HepG2 (cell line): ENCODE measurements around the gene RARS1.

Source experiments
- KAT8 ChIP-seq: IDR thresholded peaks from 2 replicates; pipeline ENCODE4 v1.6.1; 2016; ENCODE audit warnings: missing genetic modification reagents, missing compliant biosample characterization
- POLR2A ChIP-seq, 2 experiments: IDR thresholded peaks; 2 replicates each; pipeline ENCODE4 v1.6.1; 2011; ENCODE audit warnings: low read depth in 2 of 2, low read length in 2 of 2, mild to moderate bottlenecking in 1 of 2, moderate library complexity in 1 of 2; ENCODE audit not compliant: insufficient read depth in 1 of 2
- ZNF121 ChIP-seq: sonication (generic); formaldehyde crosslinking; IDR thresholded peaks from 2 replicates; pipeline ENCODE4 v1.5.0; 2020; ENCODE audit warnings: mild to moderate bottlenecking, missing genetic modification reagents
- TF ChIP-seq, protein P1 (sequence below): IDR thresholded peaks from 2 replicates; pipeline ENCODE4 v1.6.1; 2016; ENCODE audit warnings: missing compliant biosample characterization, missing genetic modification reagents, borderline replicate concordance
- TF ChIP-seq, protein P2 (sequence below): sonication (generic); formaldehyde crosslinking; IDR thresholded peaks from 2 replicates; pipeline ENCODE4 v1.5.0; 2020; ENCODE audit warnings: mild to moderate bottlenecking, missing genetic modification reagents, moderate library complexity
- TF ChIP-seq, protein P3 (sequence below): sonication (generic); formaldehyde crosslinking; IDR thresholded peaks from 2 replicates; pipeline ENCODE4 v1.8.0; 2022; ENCODE audit warnings: mild to moderate bottlenecking, missing genetic modification reagents, moderate library complexity

DNA sequence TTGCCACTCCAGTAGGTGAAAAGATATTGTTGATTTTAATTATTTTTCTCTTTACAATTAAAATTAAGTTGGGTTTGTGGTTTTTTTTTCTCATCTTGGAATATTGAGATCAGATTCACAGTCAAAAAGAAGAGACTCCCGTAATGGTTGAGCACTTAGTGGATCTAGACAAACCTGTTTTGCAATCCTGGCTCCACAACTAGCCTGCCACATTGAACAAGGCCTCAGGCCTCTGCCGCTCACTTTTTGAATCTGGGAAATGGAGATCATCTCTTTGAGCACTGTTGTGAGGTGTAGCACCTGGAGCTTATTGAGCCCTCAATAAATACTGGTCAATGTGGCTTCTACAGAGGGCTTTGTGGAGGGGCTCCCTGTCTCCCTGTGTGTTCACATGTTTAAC lies 37.1 kb upstream of the RARS1 start:
- TF ChIP-seq, protein P1, sequence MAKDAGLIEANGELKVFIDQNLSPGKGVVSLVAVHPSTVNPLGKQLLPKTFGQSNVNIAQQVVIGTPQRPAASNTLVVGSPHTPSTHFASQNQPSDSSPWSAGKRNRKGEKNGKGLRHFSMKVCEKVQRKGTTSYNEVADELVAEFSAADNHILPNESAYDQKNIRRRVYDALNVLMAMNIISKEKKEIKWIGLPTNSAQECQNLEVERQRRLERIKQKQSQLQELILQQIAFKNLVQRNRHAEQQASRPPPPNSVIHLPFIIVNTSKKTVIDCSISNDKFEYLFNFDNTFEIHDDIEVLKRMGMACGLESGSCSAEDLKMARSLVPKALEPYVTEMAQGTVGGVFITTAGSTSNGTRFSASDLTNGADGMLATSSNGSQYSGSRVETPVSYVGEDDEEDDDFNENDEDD (CRISPR knock-in tag): no peak
- TF ChIP-seq ZNF121 (CRISPR knock-in tag) (no peak), POLR2A (IDR thresholded peaks at IDR 0.05; ENCODE audit: insufficient read depth in 1 of 2, low read depth in 2 of 2, low read length in 2 of 2) (no peak), KAT8 (no peak)
- TF ChIP-seq, protein P2, sequence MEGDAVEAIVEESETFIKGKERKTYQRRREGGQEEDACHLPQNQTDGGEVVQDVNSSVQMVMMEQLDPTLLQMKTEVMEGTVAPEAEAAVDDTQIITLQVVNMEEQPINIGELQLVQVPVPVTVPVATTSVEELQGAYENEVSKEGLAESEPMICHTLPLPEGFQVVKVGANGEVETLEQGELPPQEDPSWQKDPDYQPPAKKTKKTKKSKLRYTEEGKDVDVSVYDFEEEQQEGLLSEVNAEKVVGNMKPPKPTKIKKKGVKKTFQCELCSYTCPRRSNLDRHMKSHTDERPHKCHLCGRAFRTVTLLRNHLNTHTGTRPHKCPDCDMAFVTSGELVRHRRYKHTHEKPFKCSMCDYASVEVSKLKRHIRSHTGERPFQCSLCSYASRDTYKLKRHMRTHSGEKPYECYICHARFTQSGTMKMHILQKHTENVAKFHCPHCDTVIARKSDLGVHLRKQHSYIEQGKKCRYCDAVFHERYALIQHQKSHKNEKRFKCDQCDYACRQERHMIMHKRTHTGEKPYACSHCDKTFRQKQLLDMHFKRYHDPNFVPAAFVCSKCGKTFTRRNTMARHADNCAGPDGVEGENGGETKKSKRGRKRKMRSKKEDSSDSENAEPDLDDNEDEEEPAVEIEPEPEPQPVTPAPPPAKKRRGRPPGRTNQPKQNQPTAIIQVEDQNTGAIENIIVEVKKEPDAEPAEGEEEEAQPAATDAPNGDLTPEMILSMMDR (CRISPR knock-in tag): no peak
- TF ChIP-seq, protein P3, sequence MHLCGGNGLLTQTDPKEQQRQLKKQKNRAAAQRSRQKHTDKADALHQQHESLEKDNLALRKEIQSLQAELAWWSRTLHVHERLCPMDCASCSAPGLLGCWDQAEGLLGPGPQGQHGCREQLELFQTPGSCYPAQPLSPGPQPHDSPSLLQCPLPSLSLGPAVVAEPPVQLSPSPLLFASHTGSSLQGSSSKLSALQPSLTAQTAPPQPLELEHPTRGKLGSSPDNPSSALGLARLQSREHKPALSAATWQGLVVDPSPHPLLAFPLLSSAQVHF: no peak
